Spinal cord (tissue), 10 donors: ENCODE results near the gene DYNLT1. TPM values are rescaled to one million over a fixed set of nuclear protein-coding genes. Genes with fewer than 3 reads are reported as not detected.
"Not testable (repeated sequence)": the region's sequence is repeated elsewhere in the genome, so short reads cannot be mapped to it uniquely, and the experiment has no call there.

Experiments
- DNase-seq, 6 donors: peaks; one replicate each; pipeline versions ENCODE4 v3.0.0 to v3.0.0-alpha.2; 2013 to 2015; ENCODE audit warnings: low spot score in 6 of 6, low read depth in 4 of 6
- H3K27ac ChIP-seq: one replicate; pipeline ENCODE4 v1.5.1; 2013; ENCODE audit warnings: low read depth, low read length, control low read depth
- H3K27me3 ChIP-seq: one replicate; pipeline ENCODE4 v1.6.1; 2013; ENCODE audit warnings: low read length; ENCODE audit not compliant: control insufficient read depth, insufficient read depth
- H3K36me3 ChIP-seq: one replicate; pipeline ENCODE4 v1.6.1; 2013; ENCODE audit warnings: low read length; ENCODE audit not compliant: control insufficient read depth, insufficient read depth
- H3K4me1 ChIP-seq: one replicate; pipeline ENCODE4 v1.6.1; 2013; ENCODE audit warnings: low read length; ENCODE audit not compliant: control insufficient read depth, insufficient read depth
- H3K4me3 ChIP-seq: one replicate; pipeline ENCODE4 v1.5.1; 2013; ENCODE audit warnings: low read depth, low read length, control low read depth
- H3K9me3 ChIP-seq: one replicate; pipeline ENCODE4 v1.6.1; 2013; ENCODE audit warnings: low read length; ENCODE audit not compliant: control insufficient read depth, insufficient read depth
- WGBS: methylation state at CpG from one replicate; pipeline ENCODE4 v1.1.5; 2013; ENCODE audit warnings: missing lambda C conversion rate; ENCODE audit not compliant: insufficient coverage; 5-methylcytosine and 5-hydroxymethylcytosine counted together
- polyA plus RNA-seq, 2 donors: library from polyadenylated mRNA; unstranded; fragments of 120-200 nt; gene quantifications; one replicate each; pipeline ENCODE4 v1.2.1, GENCODE V29; 2013; ENCODE audit not compliant: insufficient read length in 2 of 2
- total RNA-seq, 2 donors: library from RNA; depleted of rRNA in 1 of 2; stranded (reverse); fragments of 120-200 nt in 1 of 2; fragments of >200 nt in 1 of 2; gene quantifications; one replicate each; pipeline versions ENCODE4 v1.2.3 to v1.2.4, GENCODE V29; 2013 to 2014
- donor health status: healthy.

The DYNLT1 gene
- total and polyA plus RNA-seq, 4 donors: 68.5 to 211 (median 152) TPM

DNA sequence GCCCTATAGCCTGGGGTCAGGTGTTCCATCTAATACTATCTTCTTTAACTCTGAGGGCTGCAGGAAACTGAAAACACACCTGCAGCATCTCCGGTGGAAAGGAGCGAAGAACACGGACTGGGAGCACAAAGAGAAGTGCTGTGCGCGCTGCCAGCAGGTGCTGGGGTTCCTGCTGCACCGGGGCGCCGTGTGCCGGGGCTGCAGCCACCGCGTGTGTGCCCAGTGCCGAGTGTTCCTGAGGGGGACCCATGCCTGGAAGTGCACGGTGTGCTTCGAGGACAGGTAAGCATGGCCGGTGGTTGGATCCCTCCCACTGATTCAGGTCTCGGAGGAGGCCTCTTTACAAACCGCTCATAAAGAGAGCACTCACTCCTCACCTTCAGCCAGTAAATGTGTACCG, 20.8 kb upstream of the DYNLT1 start:
- Histone ChIP-seq H3K36me3 (peaks cover 5% of the 10 kb centered on the region), H3K27me3 (peaks cover 6% of the 10 kb centered on the region), H3K4me3 (no peak overlapping the region), H3K27ac (no peak overlapping the region), H3K4me1 (peaks cover 8% of the 10 kb centered on the region), H3K9me3 (no peaks in the 10 kb centered on the region)
- no peak for DNase-seq
- 99% methylated on average over 17 of the region's 18 CpGs for WGBS

GRCh38 chr6:158663625-158664165, 19.2 kb upstream of the DYNLT1 start:
- Histone ChIP-seq H3K4me3 (no peak overlapping the region), H3K36me3 (peaks cover 5% of the 10 kb centered on the region), H3K9me3 (no peaks in the 10 kb centered on the region), H3K27ac (no peak overlapping the region), H3K4me1 (peaks cover 8% of the 10 kb centered on the region), H3K27me3 (peaks cover 6% of the 10 kb centered on the region)
- 18% methylated on average over 4 of the region's 11 CpGs for WGBS
- DNase-seq: peak in 1 of 6 donors; percentile 24

DNA sequence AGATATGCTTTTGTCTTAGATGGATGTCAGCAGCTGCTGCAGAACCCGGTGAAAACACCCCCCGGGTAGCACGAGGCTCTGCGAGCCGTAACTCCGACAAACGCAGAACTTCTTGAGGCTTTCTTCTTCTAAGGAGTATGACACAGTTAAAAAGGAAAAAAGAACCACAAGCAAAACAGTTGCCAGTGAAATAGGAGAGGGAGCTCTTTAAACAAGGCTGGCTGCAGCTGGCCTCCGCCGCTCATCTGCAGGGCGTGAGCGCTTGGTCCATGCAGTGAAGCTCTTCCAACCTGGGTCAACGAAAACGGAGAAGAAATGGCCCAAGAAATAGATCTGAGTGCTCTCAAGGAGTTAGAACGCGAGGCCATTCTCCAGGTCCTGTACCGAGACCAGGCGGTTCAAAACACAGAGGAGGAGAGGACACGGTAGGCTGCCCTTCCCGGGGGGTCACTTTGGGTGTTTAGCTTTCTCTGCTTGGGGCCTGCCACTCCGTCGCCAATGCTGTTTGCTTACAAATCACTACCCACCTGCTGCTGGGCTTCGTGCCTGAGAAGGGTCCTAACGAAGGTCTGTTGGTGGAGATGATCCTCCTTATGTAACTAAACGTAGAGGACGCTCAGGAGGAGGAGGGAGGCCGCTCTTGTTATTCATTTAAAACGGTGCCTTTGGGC, 18.5 kb upstream of the DYNLT1 start:
- peak overlapping the region; percentile 2 for H3K4me3 ChIP-seq
- DNase-seq: peak in 1 of 6 donors; percentile 38
- H3K36me3 ChIP-seq: peaks cover 5% of the 10 kb centered on the region
- H3K4me1 ChIP-seq: peaks cover 8% of the 10 kb centered on the region
- WGBS: 40% methylated on average over 15 of the region's 27 CpGs
- no peak overlapping the region for H3K27ac ChIP-seq
- no peaks in the 10 kb centered on the region for H3K9me3 ChIP-seq
- peaks cover 6% of the 10 kb centered on the region for H3K27me3 ChIP-seq

DNA sequence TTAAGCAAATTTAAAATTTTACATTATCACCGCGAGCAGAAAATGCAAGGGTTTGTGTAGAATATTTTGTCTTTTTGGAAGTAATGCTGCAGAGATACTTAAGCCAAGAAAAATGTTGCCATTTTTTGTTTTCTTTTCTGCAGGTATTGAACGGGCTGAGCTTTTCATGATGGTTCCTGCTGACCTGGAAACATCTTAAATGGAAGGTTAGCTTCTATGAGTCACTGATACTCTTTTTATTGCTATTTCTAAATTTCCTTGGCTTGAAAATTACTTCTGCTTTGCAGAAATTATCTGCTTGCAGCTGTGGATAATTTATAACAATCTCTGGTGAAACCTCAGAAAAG, 18.0 kb upstream of the DYNLT1 start:
- Histone ChIP-seq H3K4me1 (peaks cover 8% of the 10 kb centered on the region), H3K36me3 (peaks cover 5% of the 10 kb centered on the region), H3K27me3 (peaks cover 6% of the 10 kb centered on the region), H3K4me3 (no peak overlapping the region), H3K9me3 (no peaks in the 10 kb centered on the region), H3K27ac (no peak overlapping the region)
- WGBS: 89% methylated on average over 2 of the region's 3 CpGs
- DNase-seq: no peak

- Histone ChIP-seq H3K4me3 (no peak overlapping the region), H3K4me1 (peaks cover 8% of the 10 kb centered on the region), H3K9me3 (no peaks in the 10 kb centered on the region), H3K36me3 (peaks cover 5% of the 10 kb centered on the region), H3K27me3 (peaks cover 6% of the 10 kb centered on the region), H3K27ac (no peak overlapping the region)
- DNase-seq: no peak
- 93% methylated on average over 2 of the region's 3 CpGs for WGBS
These were observed 16.7 kb upstream of the DYNLT1 start for GRCh38 chr6:158661156-158661685.

DNA sequence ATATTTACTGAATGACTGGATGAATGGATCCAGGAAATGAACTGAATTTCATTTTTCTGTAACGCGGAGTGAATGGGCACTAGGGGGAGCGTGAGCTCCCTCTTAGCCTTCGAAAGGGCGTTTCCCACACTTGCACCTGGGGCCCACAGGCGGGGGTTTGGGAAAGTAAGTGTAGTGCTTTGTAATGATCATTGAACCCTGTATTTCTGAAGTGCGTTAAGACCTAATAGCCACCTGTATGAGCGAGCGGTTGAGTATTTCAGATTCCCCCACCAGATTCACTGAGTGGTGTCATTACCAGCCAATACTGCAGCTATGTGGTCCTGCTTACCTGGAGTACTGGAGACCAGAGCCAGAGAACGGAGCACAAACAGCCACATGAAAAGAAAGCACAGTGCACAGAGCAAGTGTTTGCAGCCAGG, 15.8 kb upstream of the DYNLT1 start:
- no peak for DNase-seq
- Histone ChIP-seq H3K27me3 (peaks cover 6% of the 10 kb centered on the region), H3K27ac (no peak overlapping the region), H3K9me3 (no peaks in the 10 kb centered on the region), H3K4me3 (no peak overlapping the region), H3K36me3 (peaks cover 4% of the 10 kb centered on the region), H3K4me1 (peaks cover 8% of the 10 kb centered on the region)
- 47% methylated on average over 9 of the region's 10 CpGs for WGBS

DNA sequence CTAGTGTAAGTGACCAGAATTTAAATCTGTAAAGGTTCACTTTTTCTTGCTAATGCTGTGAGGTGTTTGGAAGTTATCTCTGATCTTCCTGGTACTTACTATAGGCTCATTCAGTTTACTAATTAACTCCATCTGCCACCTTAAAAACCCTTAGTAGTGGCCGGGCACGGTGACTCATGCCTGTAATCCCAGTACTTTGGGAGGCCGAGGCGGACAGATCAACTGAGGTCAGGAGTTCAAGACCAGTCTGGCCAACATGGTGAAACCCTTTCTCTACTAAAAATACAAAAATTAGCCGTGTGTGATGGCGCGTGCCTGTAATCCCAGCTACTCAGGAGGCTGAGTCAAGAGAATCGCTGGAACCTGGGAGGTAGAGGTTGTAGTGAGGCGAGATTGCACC, 12.4 kb upstream of the DYNLT1 start:
- peaks cover 13% of the 10 kb centered on the region for H3K4me1 ChIP-seq
- H3K4me3 ChIP-seq, H3K36me3 ChIP-seq, DNase-seq, H3K27ac ChIP-seq, H3K27me3 ChIP-seq, H3K9me3 ChIP-seq: not testable (repeated sequence)
- WGBS: 80% methylated on average over 1 of the region's 9 CpGs

- H3K4me1 ChIP-seq: peaks cover 13% of the 10 kb centered on the region
- H3K27me3 ChIP-seq: no peaks in the 10 kb centered on the region
- no peak overlapping the region for H3K27ac ChIP-seq
- no peaks in the 10 kb centered on the region for H3K36me3 ChIP-seq
- DNase-seq: no peak
- H3K9me3 ChIP-seq: no peaks in the 10 kb centered on the region
- no peak overlapping the region for H3K4me3 ChIP-seq
- WGBS: 94% methylated on average over 18 of the region's 22 CpGs
These were observed 11.3 kb upstream of the DYNLT1 start for GRCh38 chr6:158655569-158656450.

DNA sequence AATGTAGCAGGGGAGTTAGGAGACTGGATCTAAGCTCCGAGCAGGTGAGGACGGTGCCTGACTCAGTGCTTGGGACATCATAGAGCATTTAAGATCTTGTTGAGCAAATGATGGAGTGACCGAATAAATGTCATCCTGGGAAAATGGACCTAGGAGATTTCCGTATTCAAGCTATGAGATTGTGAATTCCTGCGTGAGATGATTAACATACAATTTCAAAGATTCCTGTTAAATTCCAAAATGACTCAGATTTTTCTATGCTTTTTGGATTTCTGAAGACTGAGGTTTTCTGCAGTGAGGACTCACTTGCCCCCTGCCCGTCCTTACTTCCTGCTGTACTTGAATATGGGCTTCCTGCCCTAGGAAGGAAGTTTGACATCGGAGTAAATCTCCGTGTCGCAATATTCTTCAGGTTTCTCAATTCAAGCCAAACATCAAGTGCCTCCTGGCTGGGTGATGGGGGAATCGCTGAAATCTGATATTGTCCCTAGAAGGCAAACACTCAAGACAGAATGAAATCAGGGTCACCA, 10.5 kb upstream of the DYNLT1 start:
- H3K4me3 ChIP-seq: no peak overlapping the region
- H3K27ac ChIP-seq: no peak overlapping the region
- H3K9me3 ChIP-seq: no peaks in the 10 kb centered on the region
- WGBS: 74% methylated on average over 2 of the region's 10 CpGs
- H3K27me3 ChIP-seq: no peaks in the 10 kb centered on the region
- DNase-seq: no peak
- H3K36me3 ChIP-seq: no peaks in the 10 kb centered on the region
- peaks cover 13% of the 10 kb centered on the region for H3K4me1 ChIP-seq
